COR-L47 (cell line): ENCODE measurements around the gene RNLS.
"Not testable (repeated sequence)": the region's sequence is repeated elsewhere in the genome, so short reads cannot be mapped to it uniquely, and the experiment has no call there.

Source experiments
- DNase-seq: peaks from one replicate; lab custom pipeline; 2025; lab: John Stamatoyannopoulos, UW

The RNLS gene

DNA sequence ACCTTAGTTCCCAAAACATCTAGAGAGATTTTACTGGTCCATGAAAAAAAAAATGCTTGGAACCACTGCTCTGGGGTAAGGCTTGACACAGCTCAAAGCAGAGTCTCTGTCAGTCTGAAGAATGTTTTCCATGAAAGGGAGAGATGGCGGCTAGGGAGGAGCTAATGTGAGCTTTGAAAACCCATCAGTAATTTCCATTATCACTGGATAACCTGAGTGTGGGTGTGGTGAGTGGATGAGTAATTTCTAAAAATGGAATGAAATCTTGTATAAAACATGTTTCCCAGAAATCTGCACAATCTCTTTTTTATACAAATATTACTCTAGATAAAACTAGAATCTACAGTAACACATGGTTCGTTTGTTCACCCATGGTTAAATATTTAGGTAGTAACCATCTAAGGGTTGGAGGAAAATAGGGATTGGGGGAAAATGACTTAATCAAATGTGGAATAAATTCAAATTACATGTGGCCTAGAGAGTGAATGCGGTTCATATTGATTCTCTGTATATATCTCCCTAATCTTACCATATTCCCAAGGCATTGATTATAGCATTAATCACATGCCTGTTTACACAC is 289.4 kb downstream of the RNLS start:
- DNase-seq = no peak

DNA sequence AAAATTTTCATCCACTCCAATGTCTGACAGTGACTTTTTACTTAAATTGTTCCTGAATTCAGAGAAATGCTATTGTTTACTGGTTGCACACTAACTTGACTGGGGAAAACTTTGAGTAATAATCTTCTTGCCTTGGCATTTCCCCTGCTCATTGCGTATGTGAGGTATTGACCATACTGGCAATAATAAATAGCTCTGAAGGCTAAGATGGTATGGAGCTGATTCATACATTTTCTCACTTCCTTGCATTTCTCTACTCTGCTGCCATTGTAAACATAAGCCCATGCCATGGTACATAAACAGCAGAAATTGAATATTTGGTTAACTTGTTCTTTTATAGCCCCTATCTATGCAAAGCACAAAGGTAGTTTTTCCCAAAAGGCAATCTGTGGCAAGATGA is 290.0 kb downstream of the RNLS start:
- DNase-seq = no peak

DNA sequence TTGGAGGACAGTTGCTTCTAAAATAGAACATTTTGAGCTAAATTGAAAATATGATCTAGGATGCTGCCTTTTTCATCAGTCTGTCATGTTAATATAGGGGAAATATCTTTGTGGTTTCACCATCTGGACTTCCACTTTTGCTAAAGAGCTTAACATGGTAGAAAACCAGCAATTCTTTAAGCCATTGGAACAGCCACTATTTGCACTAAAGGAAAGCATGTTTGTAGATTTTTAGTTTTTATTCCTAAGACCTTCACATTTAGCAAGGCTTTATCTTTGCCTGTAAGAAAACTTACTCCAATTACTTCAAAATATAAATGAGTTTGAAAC is 291.0 kb downstream of the RNLS start:
- DNase-seq = no peak

DNA sequence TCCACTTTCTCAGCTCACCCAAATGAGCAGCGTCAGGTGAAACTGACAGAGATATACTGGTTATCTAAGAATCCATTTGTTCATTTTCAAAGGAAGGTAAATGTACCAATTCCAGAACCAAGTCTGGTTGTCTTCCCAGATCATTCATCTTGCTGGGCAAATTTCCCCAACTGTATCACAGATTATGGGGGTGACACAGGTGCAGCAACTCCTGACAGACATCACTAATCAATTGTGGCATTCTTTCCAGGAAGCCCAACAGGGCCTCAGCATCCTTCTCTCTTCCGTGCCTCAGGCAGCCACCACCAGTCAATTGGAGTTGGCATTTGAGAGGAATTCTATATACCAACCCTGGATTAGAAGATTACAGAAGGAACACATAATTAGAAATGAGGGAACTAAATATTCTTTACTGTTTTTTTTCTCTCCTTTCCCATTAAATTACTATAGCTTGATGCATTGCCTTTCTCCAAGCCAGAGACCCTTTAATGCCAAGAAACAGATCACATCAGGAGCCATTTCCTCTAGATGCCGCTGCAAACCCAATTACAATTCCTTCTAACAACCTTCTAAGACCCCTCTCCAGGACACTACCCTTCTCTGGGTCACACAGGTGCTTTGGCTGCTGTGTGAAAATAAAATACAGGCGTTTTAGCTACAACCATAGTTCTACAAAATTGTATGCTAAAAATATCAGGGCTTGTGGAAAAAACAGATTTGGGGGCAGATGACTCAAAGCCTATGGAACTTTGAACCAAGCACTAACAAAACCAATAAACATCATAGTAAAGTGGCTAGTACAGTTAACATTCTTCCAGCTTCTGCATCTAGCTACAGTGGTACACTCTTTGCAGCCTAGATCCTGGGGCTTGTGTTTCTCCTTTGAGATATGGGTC is 291.6 kb downstream of the RNLS start:
- no peak for DNase-seq

DNA sequence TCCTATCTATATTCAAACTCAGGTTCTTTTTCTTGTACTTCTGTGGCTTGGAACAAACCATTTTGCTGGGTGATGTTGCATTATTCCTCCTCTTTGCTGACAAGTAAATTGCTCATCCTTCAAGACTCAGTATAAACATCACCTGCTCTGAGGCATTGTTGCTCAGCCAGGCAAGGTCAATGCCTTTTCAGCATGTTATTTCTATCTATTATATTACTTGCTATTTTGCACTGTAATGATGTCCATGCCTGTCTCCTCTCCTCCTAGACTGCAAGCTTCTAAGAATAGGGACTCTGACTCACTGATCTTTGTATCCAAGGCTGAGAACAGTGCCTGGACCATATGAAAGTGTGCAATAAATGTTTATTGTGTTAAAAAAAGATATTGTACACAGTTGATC is 293.8 kb downstream of the RNLS start:
- DNase-seq = no peak

DNA sequence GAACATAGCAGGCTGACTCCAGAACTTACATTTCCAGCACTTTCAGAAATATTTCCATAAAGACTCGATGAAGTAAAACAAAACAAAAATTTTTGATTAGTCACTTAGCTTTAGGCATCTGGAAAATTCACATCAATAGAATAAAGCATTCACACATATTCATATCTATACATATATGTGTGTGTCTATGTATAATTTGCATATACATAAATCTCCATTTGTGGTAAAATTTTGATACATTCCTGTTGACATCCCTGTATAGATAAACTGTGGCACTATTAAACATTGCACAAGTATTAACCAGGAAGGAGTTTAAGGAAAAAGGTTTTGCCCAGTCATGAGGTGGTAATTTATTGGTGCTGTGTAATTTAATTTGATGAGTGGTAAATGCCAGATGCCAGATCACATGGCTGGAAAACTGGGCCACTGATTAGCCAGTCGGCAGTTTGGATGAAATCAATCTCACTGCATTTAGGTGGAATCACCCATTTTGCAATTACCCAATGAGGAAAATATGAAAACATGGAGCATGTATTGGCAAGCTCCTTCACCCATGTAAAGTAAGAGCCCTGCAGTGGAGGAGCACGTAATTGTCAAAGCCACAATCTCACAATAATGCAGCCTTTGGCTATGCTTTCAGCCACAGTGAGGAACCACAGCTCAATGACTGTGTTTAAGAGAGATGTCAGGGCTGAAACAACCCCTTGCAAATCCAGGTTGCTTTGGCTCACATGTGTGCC is 294.6 kb downstream of the RNLS start:
- DNase-seq = no peak

DNA sequence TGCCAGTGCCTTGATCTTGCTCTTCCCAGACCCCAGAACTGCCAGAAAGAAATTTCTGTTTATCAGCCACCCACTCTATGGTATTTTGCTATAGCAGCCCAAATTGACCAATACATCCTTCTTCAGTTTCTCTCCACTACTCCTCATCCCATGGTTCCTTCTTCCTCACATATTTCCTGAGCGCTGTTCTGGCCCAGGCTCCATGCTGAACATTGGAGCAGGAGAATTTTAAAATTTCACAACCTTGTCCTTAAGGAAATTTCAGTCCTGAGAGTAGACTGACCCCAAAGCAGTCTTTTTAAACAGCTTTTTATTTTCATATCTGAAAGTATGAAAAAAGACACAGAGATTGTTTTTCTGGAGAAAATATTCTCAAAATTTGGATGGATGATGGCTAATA is 297.1 kb downstream of the RNLS start:
- DNase-seq = no peak

DNA sequence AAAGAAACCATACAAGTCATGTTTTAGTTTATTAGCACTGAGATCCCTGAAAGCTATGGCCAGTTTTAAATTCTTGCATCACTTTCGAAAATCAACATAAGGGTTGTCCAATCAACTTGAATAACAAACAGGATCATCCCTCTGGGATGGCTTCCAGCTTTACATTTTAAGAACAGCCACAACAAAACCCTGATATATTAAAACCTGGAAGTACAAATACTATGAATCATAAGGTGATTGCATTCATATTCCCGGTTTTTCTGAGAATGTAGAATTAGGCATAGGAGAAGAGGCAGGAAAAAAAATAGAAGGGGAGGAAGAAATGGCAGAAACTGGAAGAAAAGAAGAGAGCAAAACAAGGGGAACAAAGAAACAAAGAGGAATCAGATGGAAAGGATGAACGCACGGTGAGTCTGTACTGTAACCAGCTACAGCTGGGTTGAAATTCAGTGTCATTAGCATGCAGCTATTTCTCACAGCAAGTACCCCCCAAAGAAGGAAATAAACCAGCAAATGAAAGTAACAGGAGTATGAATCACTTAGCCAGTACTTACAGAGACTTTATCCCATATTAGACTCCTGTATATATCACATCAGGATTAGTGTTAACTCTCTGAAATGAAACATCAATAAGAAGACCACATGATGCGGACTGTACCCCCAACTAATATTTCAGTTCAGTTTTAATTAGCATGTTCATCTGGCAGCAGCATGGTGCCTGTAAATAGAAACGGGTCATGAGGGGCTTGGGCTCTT is 301.3 kb downstream of the RNLS start:
- DNase-seq = no peak

DNA sequence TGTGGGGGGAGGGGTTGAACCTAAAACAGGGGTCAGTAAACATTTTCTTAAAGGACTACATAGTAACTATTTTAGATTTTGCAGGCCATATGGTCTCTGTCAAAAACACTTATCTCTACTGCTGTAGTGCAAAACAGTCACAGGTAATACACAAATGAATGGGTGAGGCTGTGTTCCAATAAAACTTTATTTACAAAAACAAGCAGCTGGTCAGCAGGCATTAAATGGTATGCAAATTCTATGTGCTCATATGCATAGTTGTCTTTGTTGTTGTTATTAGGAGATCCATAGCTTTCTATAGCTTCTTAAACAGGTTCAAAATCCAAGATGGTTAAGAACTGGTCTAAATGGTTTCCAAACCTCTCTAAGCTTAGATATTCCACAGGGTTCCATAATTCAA is 302.6 kb downstream of the RNLS start:
- no peak for DNase-seq

DNA sequence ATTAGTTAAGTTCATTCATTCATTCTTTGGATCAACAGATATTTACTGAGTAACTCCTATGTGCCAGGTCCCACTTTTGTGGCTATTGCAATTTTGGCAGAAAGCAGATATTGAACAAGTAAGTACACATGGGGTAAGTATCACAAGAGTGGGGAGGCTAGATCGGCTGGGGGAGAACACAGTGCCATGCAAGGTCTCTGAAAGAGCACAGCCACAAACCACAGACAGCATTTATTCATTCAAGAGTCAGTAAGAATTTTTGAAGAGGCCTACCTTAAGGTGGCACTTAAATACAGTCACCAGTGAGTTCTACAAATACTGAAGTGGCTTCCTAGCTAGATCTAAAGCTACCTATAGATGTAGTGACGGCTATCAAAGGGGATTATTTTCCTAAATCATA is 304.2 kb downstream of the RNLS start:
- DNase-seq = no peak

DNA sequence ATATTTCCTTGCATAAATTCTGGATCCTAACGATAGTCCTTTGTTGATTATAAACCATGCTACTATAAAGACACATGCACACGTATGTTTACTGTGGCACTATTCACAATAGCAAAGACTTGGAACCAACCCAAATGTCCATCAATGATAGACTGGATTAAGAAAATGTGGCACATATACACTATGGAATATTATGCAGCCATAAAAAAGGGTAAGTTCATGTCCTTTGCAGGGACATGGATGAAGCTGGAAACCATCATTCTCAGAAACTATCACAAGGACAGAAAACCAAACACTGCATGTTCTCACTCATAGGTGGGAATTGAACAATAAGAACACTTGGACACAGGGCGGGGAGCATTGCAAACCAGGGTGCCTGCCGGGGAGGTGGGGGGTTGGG is 306.2 kb downstream of the RNLS start:
- not testable (repeated sequence) for DNase-seq

DNA sequence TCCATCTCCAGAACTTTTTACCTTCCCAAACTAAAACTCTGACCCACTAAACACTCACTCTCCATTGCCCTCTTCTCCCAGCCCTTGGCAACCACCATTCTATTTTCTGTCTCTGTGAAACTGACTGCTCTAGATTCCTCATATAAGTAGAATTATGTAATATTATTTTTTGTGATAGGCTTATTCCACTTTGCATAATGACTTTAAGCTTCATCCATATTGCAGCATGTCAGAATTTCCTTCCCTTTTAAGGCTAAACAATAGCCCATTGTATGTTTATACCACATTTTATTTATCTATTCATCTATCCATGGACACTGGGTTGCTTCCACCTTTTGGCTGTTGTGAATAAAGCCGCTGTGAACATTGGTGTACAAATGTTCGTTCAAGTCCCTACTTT is 308.8 kb downstream of the RNLS start:
- DNase-seq = no peak

DNA sequence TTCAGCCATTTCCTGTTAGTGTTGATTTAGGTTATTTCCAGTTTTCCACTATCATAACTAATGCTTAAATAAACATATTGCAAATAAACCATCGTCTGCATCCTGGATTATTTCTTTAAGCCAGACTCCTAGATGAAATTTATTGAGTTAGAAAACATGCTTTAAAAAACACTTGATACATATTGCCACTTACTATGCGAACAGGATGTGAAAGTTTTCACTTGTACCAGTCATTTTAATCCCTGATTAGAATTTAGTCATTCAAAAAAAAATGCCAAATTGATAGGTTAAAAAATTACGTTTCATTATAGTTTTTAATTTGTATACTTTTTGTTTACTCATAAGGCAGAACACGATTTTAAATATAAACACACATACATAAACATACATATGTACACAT is 309.6 kb downstream of the RNLS start:
- DNase-seq = no peak

DNA sequence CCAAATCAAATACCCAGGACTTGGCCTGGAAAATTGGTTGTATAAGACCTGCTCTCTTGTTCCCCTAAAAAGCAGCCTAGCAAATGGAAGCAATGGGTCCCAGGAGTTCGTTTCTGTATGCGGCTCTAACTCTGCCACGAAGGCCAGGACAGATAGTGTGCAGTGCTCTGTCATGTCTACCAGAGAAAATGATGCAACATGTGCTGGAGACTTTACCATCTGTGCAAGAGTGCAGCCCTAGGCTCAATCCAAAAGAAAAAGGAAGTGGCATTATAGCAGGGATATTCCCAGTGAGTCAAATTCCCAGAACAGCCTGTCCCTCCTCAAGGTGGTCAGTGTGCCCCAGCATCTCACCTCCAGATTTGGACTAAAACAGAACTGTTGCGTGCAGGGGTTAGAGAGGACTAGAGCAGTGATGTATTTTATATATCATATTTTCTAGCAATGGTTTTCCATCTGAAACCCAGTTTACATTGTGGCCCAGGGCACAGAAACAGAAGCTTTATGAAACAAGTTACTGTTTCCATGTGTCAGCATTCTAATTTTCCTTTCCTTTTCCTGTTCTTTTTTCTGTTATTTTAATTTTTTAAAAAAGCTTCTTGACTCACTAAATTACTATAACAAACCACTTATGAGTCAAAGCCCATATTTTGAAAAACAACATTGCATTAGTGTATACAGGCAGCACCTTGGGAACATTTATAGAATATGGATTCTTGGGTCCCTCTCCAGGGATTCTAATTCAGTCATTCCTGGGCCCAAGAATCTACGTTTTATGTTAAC is 311.2 kb downstream of the RNLS start:
- no peak for DNase-seq

DNA sequence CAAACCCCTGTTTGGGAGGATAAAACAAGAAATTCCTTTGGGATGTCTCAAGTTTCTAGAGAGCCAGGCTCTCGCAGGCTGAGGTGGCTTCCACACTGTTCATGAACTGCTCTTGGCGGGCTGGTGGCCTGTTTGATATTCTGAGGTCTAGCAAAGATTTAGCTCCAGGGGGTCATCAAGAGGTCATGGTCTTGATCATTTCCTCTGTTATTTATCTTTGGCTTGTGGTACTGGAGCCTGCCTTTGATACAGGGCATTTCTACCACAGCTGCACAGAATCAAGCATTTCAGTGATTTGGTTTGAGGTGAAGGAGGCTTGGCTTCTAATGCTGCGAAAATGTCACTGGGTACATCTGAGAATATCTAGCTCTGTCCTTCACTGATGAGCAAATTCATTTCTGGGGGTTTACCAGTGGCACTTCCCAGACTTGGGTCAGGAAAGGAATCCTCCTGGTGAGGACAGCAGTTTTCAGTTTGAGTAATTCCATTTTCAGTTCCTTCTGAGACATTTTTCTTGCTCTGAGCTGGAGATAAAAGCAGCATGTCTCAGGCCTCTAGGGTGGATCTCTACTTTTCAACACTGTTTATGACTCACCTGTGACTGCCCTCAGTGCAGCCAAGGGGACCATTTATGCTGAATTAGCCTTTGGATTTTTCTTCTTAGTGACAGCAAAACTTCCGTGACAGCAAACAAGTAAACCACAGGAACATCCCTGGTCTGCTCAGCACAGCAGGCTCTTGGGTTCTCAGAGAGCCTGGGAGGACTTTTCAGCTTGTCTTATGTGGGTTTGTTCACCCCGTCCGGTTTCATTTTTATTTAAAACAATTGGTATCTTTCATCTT is 312.0 kb downstream of the RNLS start:
- DNase-seq = no peak

DNA sequence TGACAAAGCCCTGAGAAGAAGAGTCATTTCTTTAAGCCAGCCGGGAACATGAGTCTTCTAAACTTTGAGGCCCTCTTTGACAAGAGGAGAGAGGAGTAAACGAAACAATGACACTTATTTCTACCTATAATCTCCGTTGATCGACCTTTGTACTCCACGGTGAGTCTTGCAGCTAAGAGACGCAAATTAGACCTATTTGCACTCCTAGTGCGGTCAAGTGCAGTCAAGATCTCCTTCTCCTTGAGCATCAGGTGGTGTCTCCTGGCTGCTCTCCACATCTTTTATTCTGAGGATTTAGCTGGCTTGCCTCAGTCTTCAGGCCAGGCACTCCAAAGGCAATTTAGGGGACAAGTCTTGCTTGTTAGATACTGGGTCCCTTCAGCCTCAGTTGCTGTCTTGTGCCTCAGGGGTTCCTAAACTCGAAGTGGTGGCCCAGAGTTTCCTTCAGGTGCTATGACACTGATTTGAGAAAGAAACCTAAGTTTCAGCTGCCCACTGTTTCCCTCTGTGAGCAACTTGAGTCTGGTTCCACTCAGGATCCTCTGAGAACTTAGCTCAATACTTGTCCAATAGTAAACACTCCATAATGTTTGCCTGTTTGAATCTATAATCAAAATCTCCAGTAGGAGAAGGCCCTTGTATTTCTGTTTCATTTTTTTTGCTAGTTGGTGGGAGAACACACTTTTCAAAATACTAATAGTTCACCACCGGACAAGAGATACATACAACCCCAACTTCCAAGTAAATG is 312.9 kb downstream of the RNLS start:
- no peak for DNase-seq

DNA sequence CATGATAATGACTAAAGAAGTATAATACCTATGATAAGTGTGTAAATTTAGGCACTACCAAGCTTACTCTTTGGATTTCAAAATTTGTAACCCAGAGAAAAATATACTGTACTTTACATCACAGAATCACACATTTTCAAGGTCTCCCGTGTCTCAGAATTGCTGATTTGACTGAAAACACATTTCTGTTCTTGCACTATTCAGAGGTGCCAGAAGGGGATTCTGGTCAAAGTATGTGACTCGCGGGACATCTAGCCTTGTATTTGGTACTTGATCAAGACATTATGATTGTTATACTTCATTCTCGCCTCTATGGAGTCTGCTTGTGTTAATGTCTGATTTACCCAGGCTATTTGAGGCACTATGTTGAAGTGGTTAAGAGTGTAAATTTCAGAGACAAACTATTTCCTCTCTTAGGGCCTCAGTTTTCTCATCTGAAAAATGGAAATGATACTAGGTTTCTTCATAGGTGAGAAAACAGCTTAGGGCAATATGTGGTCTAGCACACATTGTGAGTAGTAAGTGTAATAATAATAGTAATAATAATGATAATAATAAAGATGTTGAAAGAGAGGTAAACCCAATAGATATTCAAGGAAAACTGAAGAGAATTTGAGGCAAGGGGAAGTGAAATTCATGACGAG is 320.4 kb downstream of the RNLS start:
- no peak for DNase-seq

DNA sequence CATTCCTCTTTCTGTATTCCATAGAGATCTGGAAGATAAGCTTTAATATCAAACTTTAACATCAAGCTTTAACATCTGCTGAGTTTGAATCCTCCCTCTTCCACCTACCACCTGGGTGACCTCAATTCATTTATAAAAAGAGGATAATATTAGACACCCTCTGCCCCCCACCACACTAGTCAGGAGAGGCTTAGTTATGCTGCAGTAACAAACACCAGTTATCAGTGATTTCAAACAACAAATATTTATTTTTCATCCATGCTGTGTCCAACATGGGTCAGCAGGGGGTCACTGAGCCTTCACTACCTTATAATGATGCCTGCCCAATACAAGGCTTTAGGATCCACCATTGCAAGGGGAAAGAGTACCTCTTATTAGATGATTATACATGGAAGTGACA is 322.0 kb downstream of the RNLS start:
- no peak for DNase-seq

DNA sequence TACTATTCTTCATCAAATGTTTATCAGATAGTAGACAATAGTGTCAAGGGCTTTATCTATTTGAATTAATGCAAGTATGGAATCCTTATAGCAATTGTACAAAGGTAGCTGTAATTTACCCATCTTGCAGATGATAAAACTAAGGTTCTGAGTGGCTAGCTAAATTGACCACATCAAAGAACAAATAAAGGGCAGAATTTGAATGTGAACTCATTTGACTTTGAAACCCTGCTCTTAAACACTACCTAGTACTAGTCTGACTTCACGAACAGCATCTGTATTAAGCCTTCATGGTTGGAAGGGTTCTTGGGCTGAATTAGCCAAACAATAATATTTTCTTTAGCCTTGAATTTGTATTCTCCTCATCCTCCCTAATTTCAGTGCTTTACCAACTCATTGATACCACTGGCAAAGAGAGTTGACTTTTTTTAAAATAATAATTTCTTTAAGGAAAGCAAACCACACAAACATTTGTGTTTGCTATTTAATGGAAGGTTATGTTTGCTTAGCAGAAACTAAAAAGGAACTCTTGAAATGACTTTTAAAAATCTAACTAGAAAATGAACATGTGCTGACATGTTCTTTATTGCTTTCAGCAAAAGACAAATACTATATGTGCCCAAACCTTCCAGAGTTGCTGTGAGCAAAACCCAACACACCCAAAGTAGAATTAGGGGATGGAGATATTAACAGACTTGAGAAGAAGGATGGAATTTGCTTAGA is 322.6 kb downstream of the RNLS start:
- no peak for DNase-seq
